PC-3 (cell line): ENCODE data around the gene PRKN. TPM values are rescaled to one million over a fixed set of nuclear protein-coding genes. Genes with fewer than 3 reads are reported as not detected.

Experiments
- ATAC-seq: fragments of 200-7000 bp; cut with Tn5 transposase; 2 replicates; pipeline ENCODE4 v1.9.1; 2020; ENCODE audit warnings: mild to moderate bottlenecking, moderate library complexity
- BruUV-seq: library from RNA; stranded (reverse); fragments of 400-500 nt; replicated peaks from 2 replicates; lab custom pipeline; 2021; lab: Mats Ljungman, UMichigan
- CTCF ChIA-PET: fragments of 300-600 bp; sonication (Branson Sonifier 250); formaldehyde crosslinking; loops from one replicate; lab custom pipeline; 2022; ENCODE audit warnings: antibody characterized with exemption; lab: Charles Lee
- POLR2A ChIA-PET: fragments of 300-600 bp; sonication (Branson Sonifier 250); formaldehyde crosslinking; loops from one replicate; lab custom pipeline; 2022; ENCODE audit warnings: antibody characterized with exemption; ENCODE audit not compliant: unreplicated experiment; lab: Charles Lee
- DNase-seq: peaks from one replicate; pipeline ENCODE4 v3.0.0-alpha.2; 2015
- H2AFZ ChIP-seq: fragments of 300-600 bp; sonication (generic); 2 replicates; pipeline ENCODE4 v1.6.0; 2016; ENCODE audit warnings: antibody characterized with exemption, low read length
- H3F3A ChIP-seq: fragments of 300-600 bp; sonication (generic); one replicate; pipeline ENCODE4 v1.6.0; 2017; ENCODE audit warnings: antibody characterized with exemption, low read length, control low read depth, mild to moderate bottlenecking; ENCODE audit not compliant: unreplicated experiment
- H3K27ac ChIP-seq: fragments of 300-600 bp; sonication (generic); 2 replicates; pipeline ENCODE4 v1.5.1; 2016; ENCODE audit warnings: mild to moderate bottlenecking, low read length
- H3K27me3 ChIP-seq: fragments of 300-600 bp; sonication (generic); 2 replicates; pipeline ENCODE4 v1.6.1; 2016; ENCODE audit warnings: low read length, mixed read lengths
- H3K36me3 ChIP-seq: fragments of 300-600 bp; sonication (generic); 2 replicates; pipeline ENCODE4 v1.6.1; 2016; ENCODE audit warnings: low read depth, mixed run types, low read length, mixed read lengths
- H3K4me1 ChIP-seq: fragments of 300-600 bp; sonication (generic); 2 replicates; pipeline ENCODE4 v1.5.1; 2016; ENCODE audit warnings: low read length; ENCODE audit not compliant: insufficient read depth
- H3K4me2 ChIP-seq: fragments of 300-600 bp; sonication (generic); 2 replicates; pipeline ENCODE4 v1.6.0; 2016; ENCODE audit warnings: low read length
- H3K4me3 ChIP-seq: fragments of 300-600 bp; sonication (generic); 2 replicates; pipeline ENCODE4 v1.5.1; 2016; ENCODE audit warnings: mild to moderate bottlenecking, low read length, mixed read lengths
- H3K79me2 ChIP-seq: fragments of 300-600 bp; sonication (generic); 2 replicates; pipeline ENCODE4 v1.6.1; 2017; ENCODE audit warnings: low read length, mixed read lengths
- H3K9ac ChIP-seq: fragments of 300-600 bp; sonication (generic); 2 replicates; pipeline ENCODE4 v1.6.0; 2016; ENCODE audit warnings: mild to moderate bottlenecking, low read length
- H3K9me2 ChIP-seq: fragments of 300-600 bp; sonication (generic); replicated peaks from 2 replicates; pipeline ENCODE4 v1.6.1; 2016; ENCODE audit warnings: mixed run types, low read length, mixed read lengths
- H3K9me3 ChIP-seq: fragments of 300-600 bp; sonication (generic); 2 replicates; pipeline ENCODE4 v1.6.1; 2016; ENCODE audit warnings: low read length, mixed read lengths
- H4K20me1 ChIP-seq: fragments of 300-600 bp; sonication (generic); 2 replicates; pipeline ENCODE4 v1.6.1; 2016; ENCODE audit warnings: low read length, mixed read lengths
- EZH2 ChIP-seq: fragments of 300-600 bp; sonication (generic); IDR thresholded peaks from one replicate; pipeline ENCODE4 v1.6.1; 2017; ENCODE audit warnings: antibody characterized with exemption, mild to moderate bottlenecking, low read length; ENCODE audit not compliant: unreplicated experiment
- EZH2phosphoT487 ChIP-seq: fragments of 300-600 bp; sonication (generic); IDR thresholded peaks from 2 replicates; pipeline ENCODE4 v1.6.1; 2018; ENCODE audit warnings: mild to moderate bottlenecking, antibody characterized with exemption, low read length, borderline replicate concordance
- intact Hi-C: fragments of 100-400 bp; cut with micrococcal nuclease; formaldehyde crosslinking; loops from 2 replicates; pipeline ENCODE4 v1.9.0; 2023
- total RNA-seq: library from RNA; depleted of rRNA; stranded (reverse); fragments of >200 nt; gene quantifications from 2 replicates; pipeline ENCODE4 v1.2.3, GENCODE V29; 2014
- TF ChIP-seq, protein P1 (sequence below): fragments of 300-600 bp; sonication (generic); conservative IDR thresholded peaks from 2 replicates; pipeline ENCODE4 v1.5.1; 2017; ENCODE audit warnings: antibody characterized with exemption, low read depth, mild to moderate bottlenecking, low read length

PRKN gene
- total RNA-seq, 1 experiment from 2014 or later, result not detected

DNA sequence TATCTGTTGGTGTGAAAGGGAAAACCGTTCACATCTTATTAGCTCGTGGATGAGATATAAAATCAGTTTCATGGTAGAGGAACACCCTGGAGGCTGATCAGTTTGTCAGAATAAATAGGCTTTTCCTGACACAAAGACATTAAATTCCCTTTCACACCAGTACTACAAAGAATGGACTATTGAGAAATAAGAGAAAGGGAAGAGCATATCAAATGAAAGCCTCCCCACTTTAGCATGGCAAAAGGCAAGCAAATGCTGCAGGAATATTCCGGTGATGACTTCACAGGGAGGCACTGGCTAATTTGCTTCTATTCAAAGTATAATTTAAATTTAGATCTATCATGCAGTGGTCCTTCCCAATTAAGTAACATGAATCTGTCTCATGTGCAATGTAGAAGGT lies 1337.8 kb downstream of the PRKN start:
- Histone ChIP-seq H3K36me3 (no peaks in the 10 kb centered on the region), H3K9me3 (no peaks in the 10 kb centered on the region), H3F3A (no peaks in the 10 kb centered on the region), H3K4me1 (0 out of 2 replicates have a peak, but pooled peaks cover 4% of the 10 kb centered on the region), H4K20me1 (no peaks in the 10 kb centered on the region), H3K27ac (no peak overlapping the region), H3K9me2 (no peaks in the 10 kb centered on the region), H3K4me2 (no peak overlapping the region), H3K79me2 (no peaks in the 10 kb centered on the region), H2AFZ (no peak overlapping the region), H3K9ac (no peak overlapping the region), H3K4me3 (no peak overlapping the region), H3K27me3 (no peaks in the 10 kb centered on the region)
- TF ChIP-seq, protein P1, sequence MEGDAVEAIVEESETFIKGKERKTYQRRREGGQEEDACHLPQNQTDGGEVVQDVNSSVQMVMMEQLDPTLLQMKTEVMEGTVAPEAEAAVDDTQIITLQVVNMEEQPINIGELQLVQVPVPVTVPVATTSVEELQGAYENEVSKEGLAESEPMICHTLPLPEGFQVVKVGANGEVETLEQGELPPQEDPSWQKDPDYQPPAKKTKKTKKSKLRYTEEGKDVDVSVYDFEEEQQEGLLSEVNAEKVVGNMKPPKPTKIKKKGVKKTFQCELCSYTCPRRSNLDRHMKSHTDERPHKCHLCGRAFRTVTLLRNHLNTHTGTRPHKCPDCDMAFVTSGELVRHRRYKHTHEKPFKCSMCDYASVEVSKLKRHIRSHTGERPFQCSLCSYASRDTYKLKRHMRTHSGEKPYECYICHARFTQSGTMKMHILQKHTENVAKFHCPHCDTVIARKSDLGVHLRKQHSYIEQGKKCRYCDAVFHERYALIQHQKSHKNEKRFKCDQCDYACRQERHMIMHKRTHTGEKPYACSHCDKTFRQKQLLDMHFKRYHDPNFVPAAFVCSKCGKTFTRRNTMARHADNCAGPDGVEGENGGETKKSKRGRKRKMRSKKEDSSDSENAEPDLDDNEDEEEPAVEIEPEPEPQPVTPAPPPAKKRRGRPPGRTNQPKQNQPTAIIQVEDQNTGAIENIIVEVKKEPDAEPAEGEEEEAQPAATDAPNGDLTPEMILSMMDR, result no peak
- TF ChIP-seq EZH2phosphoT487 (no peak), EZH2 (no peak)
- DNase-seq, result no peak
- intact Hi-C loops, result no loop called here
- no peak for ATAC-seq
- ChIA-PET CTCF (no interaction called here), POLR2A (no interaction called here)
- BruUV-seq, result no TSS peak

DNA sequence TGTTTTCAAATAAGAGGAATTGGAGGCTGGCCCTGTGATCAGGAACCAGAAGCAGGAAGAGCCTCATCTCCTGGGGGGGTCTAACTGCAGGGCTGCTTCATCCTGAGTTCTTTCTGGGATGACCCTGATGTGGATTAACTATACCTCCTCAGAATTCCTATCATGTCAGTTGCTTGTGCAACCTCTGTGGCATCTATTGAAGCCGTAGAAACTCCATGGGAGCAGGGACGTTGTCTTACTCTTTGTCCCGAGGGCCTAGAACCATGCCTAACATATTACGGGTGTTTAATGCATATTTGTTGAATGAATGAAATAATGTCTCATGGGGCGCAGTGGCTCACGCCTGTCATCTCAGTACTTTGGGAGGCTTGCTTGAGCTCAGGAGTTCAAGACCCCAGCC lies 1343.6 kb downstream of the PRKN start:
- Histone ChIP-seq H4K20me1 (no peaks in the 10 kb centered on the region), H3F3A (no peaks in the 10 kb centered on the region), H2AFZ (no peak overlapping the region), H3K9me2 (no peaks in the 10 kb centered on the region), H3K79me2 (no peaks in the 10 kb centered on the region), H3K9me3 (no peaks in the 10 kb centered on the region), H3K4me1 (no peaks in the 10 kb centered on the region), H3K36me3 (no peaks in the 10 kb centered on the region), H3K27ac (no peak overlapping the region), H3K27me3 (no peaks in the 10 kb centered on the region), H3K9ac (no peak overlapping the region), H3K4me2 (no peak overlapping the region), H3K4me3 (no peak overlapping the region)
- TF ChIP-seq, protein P1, result no peak
- TF ChIP-seq EZH2 (no peak), EZH2phosphoT487 (no peak)
- CTCF ChIA-PET, result no interaction called here
- ATAC-seq, result no peak
- intact Hi-C loops, result no loop called here
- DNase-seq, result no peak
- POLR2A ChIA-PET, result no interaction called here
- no TSS peak for BruUV-seq

DNA sequence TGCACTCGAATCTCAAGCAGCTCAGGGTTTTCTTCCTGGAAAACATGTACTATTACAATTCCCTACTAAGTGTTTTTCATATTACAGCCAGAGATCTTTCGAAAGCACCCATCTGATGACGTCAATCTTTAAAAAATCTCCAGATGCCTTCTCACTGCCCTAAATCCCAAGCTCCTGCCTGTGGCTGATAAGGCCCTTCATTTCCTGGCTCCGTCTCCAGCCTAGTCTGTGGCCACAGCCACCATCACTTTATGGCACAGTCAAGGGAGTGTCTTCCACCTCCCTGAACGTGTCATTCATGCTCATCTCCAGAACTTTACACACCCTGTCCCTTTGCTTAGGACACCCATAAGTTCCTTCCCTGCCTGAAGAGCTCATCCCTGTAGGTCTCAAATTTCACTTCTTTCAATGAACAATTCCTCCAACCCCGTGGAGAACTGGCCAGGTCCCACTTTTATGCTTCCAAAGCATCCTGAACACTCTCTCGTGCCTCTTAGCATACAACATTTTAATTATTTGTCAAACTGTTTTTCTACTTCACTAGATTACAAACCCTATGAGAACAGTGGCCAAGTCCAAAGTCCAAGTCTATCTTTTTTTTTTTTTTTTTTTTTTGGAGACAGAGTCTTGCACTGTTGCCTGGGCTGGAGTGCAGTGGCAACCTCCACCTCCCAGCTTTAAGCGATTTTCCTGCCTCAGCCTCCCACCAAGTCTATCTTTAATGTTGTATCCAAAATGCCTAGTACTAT lies 1347.6 kb downstream of the PRKN start:
- H3K27ac ChIP-seq, result no peak overlapping the region
- ChIA-PET CTCF (no interaction called here), POLR2A (no interaction called here)
- H3K4me2 ChIP-seq, result no peak overlapping the region
- H3K9me3 ChIP-seq, result no peaks in the 10 kb centered on the region
- TF ChIP-seq EZH2phosphoT487, result no peak
- TF ChIP-seq, protein P1, result no peak
- no peak for TF ChIP-seq EZH2
- ATAC-seq (no peak), DNase-seq (no peak)
- BruUV-seq, result no TSS peak
- no peak overlapping the region for H3K4me3 ChIP-seq
- peaks cover 5% of the 10 kb centered on the region; the same call in 1 of the 2 replicates for H3K4me1 ChIP-seq
- no peaks in the 10 kb centered on the region for H3K9me2 ChIP-seq
- intact Hi-C loops, result loop anchor here (10.0 kb wide), 1 partner anchor 385 kb away; the partner anchor contains the start of gene MAP3K4
- H3K27me3 ChIP-seq, result no peaks in the 10 kb centered on the region
- no peak overlapping the region for H2AFZ ChIP-seq
- no peak overlapping the region for H3K9ac ChIP-seq
- no peaks in the 10 kb centered on the region for H3K36me3 ChIP-seq
- no peaks in the 10 kb centered on the region for H3F3A ChIP-seq
- no peaks in the 10 kb centered on the region for H4K20me1 ChIP-seq
- H3K79me2 ChIP-seq, result no peaks in the 10 kb centered on the region
